Left lung (tissue), 10 donors: Measurements from ENCODE around the gene BNIP3. TPM values are rescaled to one million over a fixed set of nuclear protein-coding genes. Genes with fewer than 3 reads are reported as not detected.

ENCODE experiments used
- ATAC-seq: fragments of 200-7000 bp; cut with Tn5 transposase; one replicate; pipeline ENCODE4 v1.9.1; 2020; ENCODE audit warnings: moderate library complexity
- DNase-seq, 4 donors: peaks; one replicate each; pipeline ENCODE4 v3.0.0-alpha.2; 2013 to 2020
- H3K27ac ChIP-seq, 2 donors: fragments of 200-600 bp; sonication (generic) in 1 of 2; one replicate each; pipeline versions ENCODE4 v1.5.0 to v1.8.0; 2020 to 2021
- H3K27me3 ChIP-seq, 2 donors: fragments of 200-600 bp; sonication (generic) in 1 of 2; one replicate each; pipeline versions ENCODE4 v1.5.0 to v1.8.0; 2020 to 2021
- H3K36me3 ChIP-seq, 2 donors: fragments of 200-600 bp; sonication (generic) in 1 of 2; one replicate each; pipeline versions ENCODE4 v1.5.0 to v1.8.0; 2020 to 2021
- H3K4me1 ChIP-seq, 2 donors: fragments of 200-600 bp; one replicate each; pipeline ENCODE4 v1.8.0; 2021
- H3K4me3 ChIP-seq, 2 donors: fragments of 200-600 bp; sonication (generic) in 1 of 2; one replicate each; pipeline versions ENCODE4 v1.5.0 to v1.8.0; 2020 to 2021; ENCODE audit warnings: mild to moderate bottlenecking in 1 of 2
- H3K9me3 ChIP-seq, 2 donors: fragments of 200-600 bp; sonication (generic) in 1 of 2; one replicate each; pipeline versions ENCODE4 v1.5.0 to v1.8.0; 2020 to 2021
- CTCF ChIP-seq, 2 donors: fragments of 200-600 bp; sonication (generic) in 1 of 2; IDR thresholded peaks; one replicate each; pipeline versions ENCODE4 v1.5.0 to v1.8.0; 2021; ENCODE audit warnings: antibody characterized with exemption in 2 of 2
- intact Hi-C, 2 donors: fragments of 100-400 bp; cut with DNase I; formaldehyde crosslinking; loops; one replicate each; pipeline versions ENCODE4 v1.11.2 to v1.14.2; 2022
- polyA plus RNA-seq, 6 donors: library from polyadenylated mRNA; unstranded; fragments of 120-200 nt; gene quantifications; one replicate each; pipeline ENCODE4 v1.2.1, GENCODE V29; 2013; ENCODE audit not compliant: insufficient read length in 6 of 6
- total RNA-seq, 2 donors: library from RNA; stranded (reverse); fragmentation: NEBNext Ultra II Directional; extraction: Animal tissue kit (Norgen Biotek cat#: 25700); gene quantifications; one replicate each; pipeline ENCODE4 v1.2.1, GENCODE V29; 2021
- donor health status: DM: no; HTN: yes; CAD: no.
- donor health status: DM: no; HTN: no; CAD: no.

The BNIP3 gene
- total and polyA plus RNA-seq, 8 donors, result 25.7 to 55.3 (median 36.1) TPM

DNA sequence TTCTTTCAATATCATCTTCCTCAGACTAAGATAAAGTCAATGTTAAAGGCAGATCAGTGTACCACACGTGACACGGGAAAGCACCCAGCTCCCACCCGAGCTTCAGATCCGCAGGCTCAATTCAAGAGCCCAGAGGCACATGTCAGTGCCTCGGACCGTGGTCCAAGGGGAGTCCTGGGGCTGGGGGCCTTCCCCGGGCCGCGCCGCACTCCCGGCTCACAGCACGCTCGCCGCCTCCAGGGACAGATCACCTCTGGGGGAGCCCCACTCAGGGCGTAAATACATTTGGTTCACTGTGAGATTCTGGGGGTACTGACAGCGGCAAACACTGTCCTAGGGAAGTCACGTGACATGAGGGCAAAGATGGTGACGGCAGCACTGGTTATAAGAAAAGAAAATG, 10.8 kb downstream of the BNIP3 start:
- Histone ChIP-seq H3K4me1 (peaks cover 5 to 13% of the 10 kb centered on the region in 2 donors), H3K27me3 (no peaks in the 10 kb centered on the region), H3K27ac (no peak overlapping the region), H3K36me3 (peaks cover 0 to 40% of the 10 kb centered on the region in 2 donors), H3K9me3 (no peaks in the 10 kb centered on the region), H3K4me3 (no peak overlapping the region)
- TF ChIP-seq CTCF (IDR thresholded peaks at IDR 0.05), result no peak
- DNase-seq (no peak), ATAC-seq (no peak)
- intact Hi-C loops, result no loop called here

- intact Hi-C loops, result no loop called here
- peaks cover 5 to 13% of the 10 kb centered on the region in 2 donors for H3K4me1 ChIP-seq
- no peak overlapping the region for H3K4me3 ChIP-seq
- H3K9me3 ChIP-seq, result no peaks in the 10 kb centered on the region
- no peak for TF ChIP-seq CTCF (IDR thresholded peaks at IDR 0.05)
- H3K27me3 ChIP-seq, result no peaks in the 10 kb centered on the region
- no peak overlapping the region for H3K27ac ChIP-seq
- DNase-seq (no peak), ATAC-seq (no peak)
- H3K36me3 ChIP-seq, result peaks cover 0 to 45% of the 10 kb centered on the region in 2 donors
These were observed 12.8 kb downstream of the BNIP3 start for GRCh38 chr10:131968949-131969348.

DNA sequence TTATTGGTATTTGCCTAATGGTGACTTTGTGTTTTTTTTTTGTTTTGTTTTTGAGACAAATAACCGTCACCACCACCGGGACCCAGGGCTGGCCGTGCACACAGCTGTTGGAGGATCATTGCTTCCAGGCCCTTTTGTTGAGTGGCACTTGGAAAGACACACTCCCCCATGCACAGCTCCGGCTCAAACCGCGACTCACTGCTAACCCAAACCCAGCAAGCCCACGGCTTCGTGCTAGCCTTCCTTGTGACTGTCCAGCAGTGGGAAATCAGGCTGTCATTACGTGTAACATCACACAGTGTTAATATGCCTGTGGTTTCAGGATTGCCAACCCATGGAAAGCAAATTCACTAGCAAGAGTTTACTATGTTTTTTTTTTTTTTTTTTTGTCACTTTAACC, 17.4 kb downstream of the BNIP3 start:
- Histone ChIP-seq H3K4me3 (no peak overlapping the region), H3K27me3 (no peaks in the 10 kb centered on the region), H3K27ac (no peak overlapping the region), H3K4me1 (no peaks in the 10 kb centered on the region), H3K36me3 (peaks cover 0 to 48% of the 10 kb centered on the region in 2 donors), H3K9me3 (no peaks in the 10 kb centered on the region)
- intact Hi-C loops, result no loop called here
- TF ChIP-seq CTCF (IDR thresholded peaks at IDR 0.05), result no peak
- ATAC-seq (no peak), DNase-seq (peak in 1 of 4 donors; percentile 48)

GRCh38 chr10:131963811-131964210, 17.9 kb downstream of the BNIP3 start:
- no peak for DNase-seq
- Histone ChIP-seq H3K4me3 (no peak overlapping the region), H3K9me3 (no peaks in the 10 kb centered on the region), H3K4me1 (no peaks in the 10 kb centered on the region), H3K27ac (no peak overlapping the region), H3K27me3 (no peaks in the 10 kb centered on the region), H3K36me3 (peaks cover 0 to 44% of the 10 kb centered on the region in 2 donors)
- intact Hi-C loops, result no loop called here
- TF ChIP-seq CTCF (IDR thresholded peaks at IDR 0.05), result no peak
- no peak for ATAC-seq

DNA sequence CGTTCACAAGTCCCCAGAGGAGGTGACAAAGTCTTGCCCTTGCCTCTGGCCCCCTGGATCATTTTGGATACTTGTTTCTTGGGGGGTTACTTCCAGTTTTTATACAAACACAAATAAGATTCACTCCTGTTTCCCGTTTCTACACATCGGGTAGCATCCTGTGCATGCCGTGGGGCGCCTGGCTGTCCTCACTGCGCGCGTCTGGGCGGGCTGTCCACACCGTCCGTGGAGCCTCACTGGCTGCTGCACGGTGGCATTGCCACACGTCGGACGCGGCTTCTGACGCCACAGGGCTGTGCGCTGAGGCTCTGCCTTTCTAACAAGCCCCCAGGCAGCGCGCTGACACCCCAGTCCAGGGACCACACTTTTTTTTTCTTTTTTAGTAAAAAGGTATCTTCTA, 18.4 kb downstream of the BNIP3 start:
- DNase-seq (no peak), ATAC-seq (no peak)
- intact Hi-C loops, result no loop called here
- no peak overlapping the region for H3K27ac ChIP-seq
- no peak overlapping the region for H3K4me3 ChIP-seq
- no peaks in the 10 kb centered on the region for H3K27me3 ChIP-seq
- no peak for TF ChIP-seq CTCF (IDR thresholded peaks at IDR 0.05)
- H3K9me3 ChIP-seq, result no peaks in the 10 kb centered on the region
- no peaks in the 10 kb centered on the region for H3K4me1 ChIP-seq
- peaks cover 0 to 39% of the 10 kb centered on the region in 2 donors for H3K36me3 ChIP-seq
